ENCODE results near the gene HYAL1. TPM values are rescaled to one million over a fixed set of nuclear protein-coding genes. Genes with fewer than 3 reads are reported as not detected.

The HYAL1 gene
- total and polyA plus RNA-seq, 9 donors = 1.8 to 9.3 (median 3.5) TPM

- no peaks in the 10 kb centered on the region for H3K36me3 ChIP-seq
- intact Hi-C loops (cut with DNase I) = loop anchor here in 1 of 4 donors (2.0 kb wide), 1 partner anchor 16 kb away; no protein-coding TSS in a partner anchor
- H3K27me3 ChIP-seq = no peaks in the 10 kb centered on the region
- H3K4me3 ChIP-seq = no peak overlapping the region
- TF ChIP-seq CTCF (IDR thresholded peaks at IDR 0.05) = no peak
- no peak for TF ChIP-seq EP300 (IDR thresholded peaks at IDR 0.05)
- H3K9me3 ChIP-seq = no peaks in the 10 kb centered on the region
- DNase-seq = peak in 2 of 5 donors; percentile 41 to 50
- H3K27ac ChIP-seq = peak overlapping the region; percentile 97 to 99
- peaks cover 17% of the 10 kb centered on the region for H3K4me1 ChIP-seq (ENCODE audit: insufficient read depth)
- 82 to 86% (median 83%) methylated on average over 16 of the region's 16 CpGs for WGBS, 3 donors
Observed at GRCh38 chr3:50258979-50259378, 44.4 kb downstream of the HYAL1 start.

GRCh38 chr3:50258029-50258680 is 45.2 kb downstream of the HYAL1 start:
- TF ChIP-seq EP300 (IDR thresholded peaks at IDR 0.05) (no peak), CTCF (IDR thresholded peaks at IDR 0.05) (no peak), POLR2A (IDR thresholded peaks at IDR 0.05) (no peak)
- DNase-seq = peak in 2 of 5 donors; percentile 28 to 40
- intact Hi-C loops (cut with DNase I) = loop anchor here in 1 of 4 donors (2.0 kb wide), 1 partner anchor 17 kb away; no protein-coding TSS in a partner anchor
- no peaks in the 10 kb centered on the region for H3K36me3 ChIP-seq
- H3K4me1 ChIP-seq (ENCODE audit: insufficient read depth) = peaks cover 15% of the 10 kb centered on the region
- 91 to 93% (median 92%) methylated on average over 17 of the region's 17 CpGs for WGBS, 3 donors
- no peak overlapping the region for H3K27ac ChIP-seq
- no peak overlapping the region for H3K4me3 ChIP-seq
- H3K27me3 ChIP-seq = no peaks in the 10 kb centered on the region
- H3K9me3 ChIP-seq = no peaks in the 10 kb centered on the region

- intact Hi-C loops (cut with DNase I) = no loop called here
- Histone ChIP-seq H3K4me1 (ENCODE audit: insufficient read depth) (peaks cover 12% of the 10 kb centered on the region), H3K36me3 (no peaks in the 10 kb centered on the region), H3K27ac (no peak overlapping the region), H3K4me3 (no peak overlapping the region), H3K27me3 (no peaks in the 10 kb centered on the region), H3K9me3 (no peaks in the 10 kb centered on the region)
- peak in 1 of 5 donors; percentile 26 for DNase-seq
- no peak for TF ChIP-seq POLR2A (IDR thresholded peaks at IDR 0.05)
- no peak for TF ChIP-seq EP300 (IDR thresholded peaks at IDR 0.05)
- no peak for TF ChIP-seq CTCF (IDR thresholded peaks at IDR 0.05)
- 91 to 93% (median 93%) methylated on average over 20 of the region's 20 CpGs for WGBS, 3 donors
Observed at GRCh38 chr3:50256978-50257890, 46.1 kb downstream of the HYAL1 start.

GRCh38 chr3:50255251-50255615 is 48.1 kb downstream of the HYAL1 start:
- DNase-seq = peak in 2 of 5 donors; percentile 34 to 39
- peaks cover 6% of the 10 kb centered on the region for H3K4me1 ChIP-seq (ENCODE audit: insufficient read depth)
- WGBS, 3 donors = 73 to 90% (median 81%) methylated on average over 9 of the region's 9 CpGs
- no peaks in the 10 kb centered on the region for H3K9me3 ChIP-seq
- intact Hi-C loops (cut with DNase I) = no loop called here
- no peak overlapping the region for H3K4me3 ChIP-seq
- H3K27me3 ChIP-seq = no peaks in the 10 kb centered on the region
- no peaks in the 10 kb centered on the region for H3K36me3 ChIP-seq
- TF ChIP-seq EP300 (IDR thresholded peaks at IDR 0.05) = no peak
- TF ChIP-seq POLR2A (IDR thresholded peaks at IDR 0.05) = no peak
- TF ChIP-seq CTCF (IDR thresholded peaks at IDR 0.05) = no peak
- peak overlapping the region in 1 of 2 donors; percentile 20 for H3K27ac ChIP-seq
